Stimulated activated CD8-positive, alpha-beta memory T cell treated with anti-CD3 and anti-CD28 coated beads, Interleukin-15, amount 100 ng/mL, for 1 hour (primary cell): ENCODE data around the gene FKBP7.
"Not testable (repeated sequence)": the region's sequence is repeated elsewhere in the genome, so short reads cannot be mapped to it uniquely, and the experiment has no call there.

Experiments
- DNase-seq: peaks from one replicate; pipeline ENCODE4 v3.0.0-alpha.2; 2020; ENCODE audit warnings: low read depth

FKBP7 gene

GRCh38 chr2:178449700-178450523 lies 28.5 kb downstream of the FKBP7 start:
- DNase-seq, result no peak

DNA sequence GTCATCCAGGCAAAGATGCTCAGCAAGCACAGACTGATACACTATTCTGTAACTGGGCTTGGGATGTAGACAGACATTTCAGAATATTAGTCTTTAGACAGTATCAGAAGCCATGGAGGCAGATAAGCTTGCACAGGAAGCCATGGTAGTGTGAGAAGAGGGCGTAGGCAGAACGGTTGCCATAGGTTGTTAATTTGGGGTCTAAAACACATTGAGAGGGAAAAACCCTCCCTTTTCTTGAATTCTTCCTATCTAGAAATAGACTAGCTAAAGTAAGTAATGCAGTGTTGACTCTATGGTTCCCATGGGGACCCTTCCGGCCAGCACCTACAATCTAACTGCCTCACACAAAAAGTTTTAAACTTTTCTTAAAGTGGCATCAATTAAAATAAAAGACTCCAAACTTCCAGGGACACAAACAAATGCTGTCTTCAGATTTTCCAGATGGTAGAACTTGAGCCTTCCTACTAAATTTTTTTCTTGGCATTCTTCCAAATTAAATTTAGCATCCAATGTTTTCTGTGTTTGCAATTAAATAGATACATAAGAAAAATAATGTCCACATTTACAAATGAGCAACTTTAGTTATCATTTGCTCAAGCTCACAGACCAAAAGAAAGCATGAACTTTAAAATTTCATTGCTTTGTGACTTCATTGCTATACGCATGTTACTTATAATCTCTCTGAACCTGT lies 29.3 kb downstream of the FKBP7 start:
- no peak for DNase-seq

GRCh38 chr2:178441426-178441825 lies 37.0 kb downstream of the FKBP7 start:
- no peak for DNase-seq

GRCh38 chr2:178436662-178437061 lies 41.7 kb downstream of the FKBP7 start:
- no peak for DNase-seq

DNA sequence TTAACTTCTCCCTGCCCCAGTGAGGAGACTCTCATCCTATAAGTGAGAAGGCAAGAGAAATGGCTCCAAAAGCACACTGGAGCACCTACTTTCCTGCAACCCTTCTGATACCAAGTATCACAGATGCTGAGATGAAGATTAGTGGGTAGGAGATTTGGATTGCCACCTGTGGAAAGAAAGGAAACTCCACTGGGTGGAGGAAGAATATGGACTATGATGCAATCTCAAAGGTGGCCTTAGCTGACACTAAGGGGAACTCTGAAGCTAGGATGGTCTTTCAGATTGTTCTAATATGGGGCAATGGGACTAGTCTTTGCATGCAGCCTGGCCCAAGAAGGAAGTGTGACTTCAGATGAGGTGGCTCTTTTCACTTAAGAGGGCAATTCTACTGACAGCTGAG lies 49.1 kb downstream of the FKBP7 start:
- no peak for DNase-seq

DNA sequence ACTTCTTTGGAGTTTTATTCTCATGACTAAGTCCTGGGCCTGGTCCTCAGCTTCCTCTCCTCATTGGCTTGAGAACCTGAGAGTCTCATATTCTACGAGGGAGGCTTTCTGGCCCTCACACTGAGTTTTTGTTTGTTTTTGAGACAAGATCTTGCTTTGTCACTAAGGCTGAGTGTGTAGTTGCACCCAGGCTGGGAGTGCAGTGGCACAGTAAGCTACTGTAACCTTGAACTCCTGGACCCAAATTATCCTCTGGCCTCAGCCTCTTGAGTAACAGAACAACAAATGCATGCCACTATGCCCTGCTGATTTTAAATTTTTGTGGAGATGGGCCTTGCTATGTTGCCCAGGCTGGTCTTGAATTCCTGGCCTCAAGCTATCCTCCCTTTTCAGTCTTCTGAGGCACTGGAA lies 50.0 kb downstream of the FKBP7 start:
- DNase-seq, result no peak

DNA sequence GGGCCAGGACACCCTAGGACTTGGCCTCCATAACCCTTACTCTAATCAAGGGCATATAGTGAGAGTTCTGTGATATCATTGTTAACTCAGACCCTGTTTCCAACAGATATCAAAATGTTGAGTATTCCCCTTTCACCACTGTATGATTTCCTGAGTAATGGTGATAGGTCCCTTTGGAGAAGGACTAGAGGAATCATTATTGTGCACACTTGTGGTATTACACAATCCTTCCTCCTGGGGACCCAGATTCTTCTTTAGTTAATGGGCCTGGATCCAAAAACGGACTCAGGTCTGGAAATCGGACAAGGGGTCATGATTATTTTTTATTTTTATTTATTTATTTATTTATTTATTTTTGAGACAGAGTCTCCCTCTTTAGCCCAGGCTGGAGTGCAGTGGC lies 50.9 kb downstream of the FKBP7 start:
- no peak for DNase-seq

- DNase-seq, result no peak
Measured at GRCh38 chr2:178426388-178426787, 52.0 kb downstream of the FKBP7 start.

- no peak for DNase-seq
Measured at GRCh38 chr2:178425255-178425827, 53.1 kb downstream of the FKBP7 start.

DNA sequence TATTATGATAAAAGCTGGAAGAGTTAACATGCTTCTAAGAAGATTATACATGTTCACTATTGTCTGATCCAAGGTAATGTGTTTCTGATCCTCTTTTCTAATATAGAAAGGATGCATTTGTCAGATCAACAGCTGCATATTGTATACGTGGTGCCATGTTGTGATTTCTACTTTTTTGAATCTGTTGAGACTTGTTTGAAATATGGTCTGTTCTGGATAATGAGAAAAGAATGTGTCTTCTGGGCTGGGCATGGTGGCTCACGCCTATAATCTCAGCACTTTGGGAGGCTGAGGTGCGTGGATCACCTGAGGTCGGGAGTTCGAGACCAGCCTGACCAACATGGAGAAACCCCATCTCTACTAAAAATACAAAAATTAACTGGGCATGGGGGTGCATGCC lies 54.7 kb downstream of the FKBP7 start:
- not testable (repeated sequence) for DNase-seq

DNA sequence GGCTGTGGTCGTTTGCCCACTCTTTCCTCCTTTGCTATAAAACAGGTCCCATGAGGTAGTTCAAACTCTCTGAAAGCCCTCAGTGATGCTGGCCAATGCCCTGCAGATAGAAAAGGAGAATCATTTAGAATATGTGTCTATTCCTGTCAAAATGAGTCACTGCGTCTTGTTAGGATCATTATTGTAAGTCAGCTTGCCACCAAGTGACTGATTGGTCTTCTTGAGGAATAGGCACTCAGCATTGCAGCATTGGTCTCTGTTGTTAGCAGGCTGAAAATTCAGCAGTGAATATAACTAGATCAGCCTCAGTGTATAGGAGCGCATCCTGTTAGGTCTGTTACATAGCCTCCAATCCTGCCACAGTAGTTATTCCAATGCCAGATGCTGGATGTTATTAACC lies 56.3 kb downstream of the FKBP7 start:
- no peak for DNase-seq

DNA sequence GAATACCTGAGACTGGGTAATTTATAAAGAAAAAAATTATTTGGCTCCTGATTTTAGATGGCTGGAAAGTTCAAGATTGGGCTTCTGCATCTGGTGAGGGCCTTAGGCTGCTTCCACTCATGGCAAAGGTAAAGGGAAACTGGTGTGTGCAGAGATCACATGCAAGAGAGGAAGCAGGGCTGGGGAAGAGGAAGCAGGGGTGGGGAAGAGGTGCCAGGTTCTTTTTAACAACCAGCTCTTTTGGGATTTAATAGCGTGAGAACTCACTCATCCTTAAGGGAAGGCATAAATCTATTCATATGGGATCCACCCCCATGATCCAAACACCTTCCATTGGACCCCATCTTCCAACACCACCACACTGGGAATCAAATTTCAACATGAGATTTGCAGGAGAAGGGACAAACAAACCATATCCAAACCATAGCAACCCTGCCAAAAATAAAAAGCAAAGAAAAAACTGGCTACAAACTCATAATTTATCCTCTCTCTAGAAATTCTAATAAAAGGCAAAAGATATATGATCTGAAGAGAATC lies 57.9 kb downstream of the FKBP7 start:
- DNase-seq, result no peak

GRCh38 chr2:178419123-178419522 lies 59.3 kb downstream of the FKBP7 start:
- DNase-seq, result no peak

DNA sequence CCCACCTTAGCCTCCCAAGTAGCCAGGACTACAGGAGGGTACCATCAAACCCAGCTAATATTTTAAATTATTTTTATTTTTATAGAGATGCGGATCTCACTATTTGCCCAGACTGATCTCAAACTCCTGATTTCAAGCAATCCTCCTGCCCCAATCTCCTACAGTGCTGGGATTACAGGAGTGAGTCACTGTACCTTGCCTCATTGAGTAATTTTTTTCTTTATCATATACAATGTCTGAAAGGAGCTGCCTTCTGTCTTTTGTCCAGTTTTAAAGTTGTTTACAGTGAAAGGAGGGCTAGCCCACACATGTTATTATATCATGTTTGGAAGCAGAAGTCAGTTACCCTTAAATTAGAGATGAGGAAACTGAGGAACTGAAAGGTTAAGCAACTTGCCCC lies 60.0 kb downstream of the FKBP7 start:
- no peak for DNase-seq

DNA sequence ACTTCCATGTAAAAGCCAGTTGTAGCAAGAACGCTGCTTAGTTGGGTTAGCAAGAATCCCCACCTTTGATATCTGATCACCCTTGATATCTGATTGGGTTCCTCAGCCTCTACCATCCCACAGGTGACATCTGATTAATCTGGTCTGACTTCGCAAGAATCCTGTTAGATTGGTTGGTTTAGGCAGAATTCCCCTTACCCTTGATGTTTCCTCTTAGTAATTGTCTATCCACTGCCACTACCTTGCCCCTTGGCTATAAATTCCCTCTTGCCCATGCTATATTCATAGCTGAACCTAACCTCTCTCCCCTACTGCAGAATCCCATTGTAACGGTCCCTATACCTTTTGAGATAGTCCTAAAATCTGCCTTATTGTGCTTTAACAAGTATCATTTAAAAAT lies 60.5 kb downstream of the FKBP7 start:
- DNase-seq, result no peak

DNA sequence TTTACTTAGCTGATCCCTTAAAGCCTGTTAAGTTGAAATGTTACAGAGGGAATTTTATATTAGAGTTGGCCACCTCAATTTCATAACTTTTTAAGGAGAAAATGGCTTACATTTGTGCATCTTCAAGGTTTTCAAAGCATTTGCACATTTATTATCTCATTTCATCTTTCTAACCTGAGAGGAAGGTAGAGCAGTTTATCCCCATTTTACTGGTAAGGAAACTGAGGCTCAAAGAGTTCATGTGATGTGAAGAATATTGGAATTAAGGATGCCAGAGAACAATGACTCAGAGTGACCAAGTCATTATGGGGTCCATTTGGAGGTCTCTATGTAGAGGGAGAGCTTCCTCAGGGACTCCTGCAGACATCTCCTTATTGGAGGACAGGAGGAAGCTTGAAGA lies 62.4 kb downstream of the FKBP7 start:
- no peak for DNase-seq

- peak; percentile 58 for DNase-seq
Measured at GRCh38 chr2:178414266-178415247, 63.8 kb downstream of the FKBP7 start.
